GOT3 (cell line): ENCODE data around the gene SIDT2.

Experiments used
- DNase-seq: peaks from one replicate; lab custom pipeline; 2025; ENCODE audit warnings: mixed read lengths; lab: John Stamatoyannopoulos, UW

SIDT2 gene

DNA sequence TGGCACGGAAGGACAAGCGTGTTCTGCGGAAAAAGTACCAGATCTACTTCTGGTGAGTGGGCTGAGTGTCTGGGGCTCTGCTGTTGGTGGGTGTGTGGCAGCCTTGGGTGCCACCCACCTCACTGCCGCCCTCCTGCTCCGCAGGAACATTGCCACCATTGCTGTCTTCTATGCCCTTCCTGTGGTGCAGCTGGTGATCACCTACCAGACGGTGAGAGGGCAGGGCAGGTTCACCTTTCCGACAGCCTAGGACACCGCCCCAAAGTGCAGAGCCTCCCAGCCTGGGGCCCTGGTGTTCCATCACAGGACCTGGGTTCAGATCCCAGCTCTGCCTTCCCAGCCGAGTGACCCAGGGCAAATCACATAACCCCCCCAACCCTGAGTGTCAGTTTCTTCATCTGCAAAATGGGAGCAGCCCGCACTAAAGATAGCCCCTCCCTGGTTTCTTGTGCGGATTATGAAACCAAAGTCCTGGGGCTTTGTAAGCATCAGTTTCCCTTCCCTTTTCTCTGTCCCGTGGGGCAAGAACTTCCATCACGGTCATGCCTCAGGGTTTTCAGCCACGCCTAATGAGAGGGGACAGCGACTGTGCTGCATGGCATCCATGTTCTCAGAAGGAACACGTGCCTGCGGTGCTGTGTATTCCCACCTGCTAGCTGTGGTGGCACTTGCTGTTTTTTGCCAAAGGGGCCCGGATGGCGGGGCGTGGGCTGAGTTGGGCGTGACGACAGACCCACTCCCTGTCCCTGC lies 10.8 kb downstream of the SIDT2 start:
- no peak for DNase-seq

DNA sequence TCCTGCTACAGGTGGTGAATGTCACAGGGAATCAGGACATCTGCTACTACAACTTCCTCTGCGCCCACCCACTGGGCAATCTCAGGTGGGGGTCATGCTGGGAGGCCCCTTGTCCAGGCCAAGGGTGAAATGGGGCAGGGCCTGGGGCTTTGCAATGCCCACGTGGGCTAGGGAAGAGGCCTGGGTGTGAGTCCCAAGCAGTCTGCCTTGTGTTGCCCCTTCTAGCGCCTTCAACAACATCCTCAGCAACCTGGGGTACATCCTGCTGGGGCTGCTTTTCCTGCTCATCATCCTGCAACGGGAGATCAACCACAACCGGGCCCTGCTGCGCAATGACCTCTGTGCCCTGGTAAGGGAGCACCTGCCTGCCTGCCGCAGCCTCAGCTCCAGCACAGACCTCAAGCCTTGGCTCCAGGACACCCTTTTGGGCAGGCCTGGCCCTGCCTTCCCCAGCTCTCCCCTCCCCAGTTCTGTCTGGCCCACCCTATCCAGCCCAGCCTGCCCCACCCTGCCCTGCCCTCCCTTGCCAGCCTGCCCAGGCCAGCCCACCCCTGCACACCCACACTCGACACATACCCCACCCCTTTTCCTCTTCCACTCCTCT lies 11.5 kb downstream of the SIDT2 start:
- no peak for DNase-seq

DNA sequence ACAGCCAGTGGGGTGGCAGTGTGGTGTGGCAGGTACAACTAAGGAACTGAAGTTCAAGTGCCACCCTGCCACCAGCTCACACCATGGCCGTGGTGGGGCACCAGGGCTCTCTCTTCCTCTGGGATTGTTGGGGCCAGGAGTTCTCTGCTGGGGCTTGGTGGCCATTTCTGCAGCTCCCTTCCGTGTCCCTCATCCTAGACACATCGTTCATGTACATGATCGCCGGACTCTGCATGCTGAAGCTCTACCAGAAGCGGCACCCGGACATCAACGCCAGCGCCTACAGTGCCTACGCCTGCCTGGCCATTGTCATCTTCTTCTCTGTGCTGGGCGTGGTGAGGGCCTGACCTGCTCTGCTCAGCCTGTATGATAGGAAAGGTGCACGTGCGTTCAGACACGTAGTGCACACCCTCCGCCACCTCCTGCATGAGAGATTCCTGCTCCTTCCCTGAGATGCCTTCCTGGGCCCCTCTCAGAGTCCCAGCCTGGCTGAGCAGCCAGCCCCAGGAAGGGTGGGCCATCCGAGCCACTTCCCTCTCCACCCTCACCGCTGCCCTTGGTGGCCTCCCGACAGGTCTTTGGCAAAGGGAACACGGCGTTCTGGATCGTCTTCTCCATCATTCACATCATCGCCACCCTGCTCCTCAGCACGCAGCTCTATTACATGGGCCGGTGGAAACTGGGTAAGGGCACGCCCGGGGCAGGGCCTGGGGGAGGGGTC lies 13.3 kb downstream of the SIDT2 start:
- DNase-seq, result no peak

DNA sequence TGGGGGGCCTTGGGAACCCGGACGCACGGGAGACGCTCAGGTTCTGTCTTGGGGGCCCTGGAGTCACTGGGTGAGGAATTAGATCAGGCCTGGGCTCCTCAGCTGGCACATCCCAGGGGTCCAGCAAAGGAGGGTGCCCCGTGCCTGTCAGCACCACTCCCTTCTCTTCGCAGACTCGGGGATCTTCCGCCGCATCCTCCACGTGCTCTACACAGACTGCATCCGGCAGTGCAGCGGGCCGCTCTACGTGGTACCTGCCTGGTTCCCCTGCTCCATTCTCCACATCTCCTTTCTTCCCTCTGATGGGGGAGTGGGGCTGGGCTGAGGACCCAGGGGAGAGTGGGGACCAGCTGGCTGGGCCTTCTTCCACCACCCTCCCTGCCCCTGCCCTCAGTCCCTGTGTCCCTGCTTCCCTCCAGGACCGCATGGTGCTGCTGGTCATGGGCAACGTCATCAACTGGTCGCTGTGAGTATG lies 13.9 kb downstream of the SIDT2 start:
- no peak for DNase-seq

DNA sequence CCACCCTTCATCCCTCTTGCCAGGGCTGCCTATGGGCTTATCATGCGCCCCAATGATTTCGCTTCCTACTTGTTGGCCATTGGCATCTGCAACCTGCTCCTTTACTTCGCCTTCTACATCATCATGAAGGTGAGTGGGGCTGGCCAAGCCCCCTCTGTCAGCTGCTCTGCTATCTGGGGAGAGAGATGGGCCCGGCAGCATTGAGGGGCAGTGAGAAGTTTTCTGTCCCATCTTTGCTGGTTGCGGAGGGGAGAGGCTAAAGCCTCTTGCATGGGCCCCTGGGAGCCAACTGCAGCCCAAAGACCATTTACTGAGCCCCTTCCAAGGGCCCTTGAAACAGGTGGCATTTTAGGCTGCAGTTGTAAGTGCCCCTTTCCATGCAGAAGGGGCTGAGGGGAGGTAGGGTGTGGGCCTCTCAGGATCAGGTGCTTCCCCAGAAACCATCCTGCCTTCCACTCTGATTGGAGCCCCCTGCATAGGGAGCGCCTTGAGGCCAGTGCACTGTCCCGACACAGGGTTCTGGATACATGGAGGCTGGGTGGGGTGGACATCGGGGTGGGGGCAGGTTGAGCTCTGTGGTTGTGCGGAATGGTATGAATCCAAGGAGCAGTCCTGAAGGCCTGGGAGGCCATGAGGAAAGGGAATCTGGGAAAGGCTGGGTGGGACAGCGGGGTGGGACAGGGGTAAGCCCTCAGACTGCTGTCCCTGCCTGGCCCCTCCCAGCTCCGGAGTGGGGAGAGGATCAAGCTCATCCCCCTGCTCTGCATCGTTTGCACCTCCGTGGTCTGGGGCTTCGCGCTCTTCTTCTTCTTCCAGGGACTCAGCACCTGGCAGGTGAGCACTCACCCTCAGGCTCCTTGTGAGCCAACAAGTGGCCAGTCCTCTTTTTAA lies 14.8 kb downstream of the SIDT2 start:
- no peak for DNase-seq

DNA sequence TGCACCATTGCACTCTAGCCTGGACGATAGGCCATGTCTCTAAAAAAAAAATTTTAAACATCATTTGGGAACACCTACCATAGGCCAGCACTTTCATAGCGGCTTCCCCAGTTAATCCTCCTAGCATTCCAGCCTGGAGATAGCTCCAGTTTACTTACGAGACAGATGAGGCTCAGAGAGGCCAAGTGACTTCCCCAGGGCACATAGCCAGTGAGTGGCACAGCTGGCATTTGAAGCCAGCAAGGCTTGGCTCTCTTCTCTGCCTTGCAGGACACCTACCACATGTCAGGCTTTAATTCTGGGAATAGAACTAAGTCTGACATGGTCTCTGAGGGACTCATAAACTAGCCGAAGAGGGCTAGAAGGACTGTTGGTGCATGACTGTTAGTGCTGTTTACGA lies 15.7 kb downstream of the SIDT2 start:
- no peak for DNase-seq

DNA sequence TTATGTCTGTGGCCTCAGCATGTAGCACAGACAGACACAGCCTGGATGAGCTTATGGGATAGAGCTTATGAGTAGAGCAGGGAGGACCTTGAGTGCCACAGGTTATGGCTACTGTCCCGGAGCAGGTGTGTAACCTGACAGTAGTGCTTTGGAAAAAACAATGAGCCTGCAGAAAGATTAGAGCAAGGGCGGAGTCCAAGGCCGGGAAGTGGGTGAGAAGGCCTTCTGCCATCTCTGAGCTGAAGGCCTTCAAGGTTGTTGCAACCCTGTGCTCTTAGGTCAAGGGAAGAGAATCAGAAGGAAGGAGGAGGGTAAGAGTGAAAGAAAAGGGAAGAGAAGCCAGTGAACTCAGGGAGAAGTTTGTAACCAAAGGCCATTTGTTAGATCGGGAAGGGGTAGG lies 16.7 kb downstream of the SIDT2 start:
- no peak for DNase-seq

DNA sequence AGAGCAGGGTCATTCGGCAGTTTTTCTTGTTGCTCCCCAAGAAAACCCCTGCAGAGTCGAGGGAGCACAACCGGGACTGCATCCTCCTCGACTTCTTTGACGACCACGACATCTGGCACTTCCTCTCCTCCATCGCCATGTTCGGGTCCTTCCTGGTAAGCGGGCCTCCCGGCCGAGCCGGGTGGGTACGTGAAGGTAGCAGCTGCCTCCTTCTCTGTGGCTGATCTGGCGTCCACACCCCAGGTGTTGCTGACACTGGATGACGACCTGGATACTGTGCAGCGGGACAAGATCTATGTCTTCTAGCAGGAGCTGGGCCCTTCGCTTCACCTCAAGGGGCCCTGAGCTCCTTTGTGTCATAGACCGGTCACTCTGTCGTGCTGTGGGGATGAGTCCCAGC lies 17.2 kb downstream of the SIDT2 start:
- no peak for DNase-seq

DNA sequence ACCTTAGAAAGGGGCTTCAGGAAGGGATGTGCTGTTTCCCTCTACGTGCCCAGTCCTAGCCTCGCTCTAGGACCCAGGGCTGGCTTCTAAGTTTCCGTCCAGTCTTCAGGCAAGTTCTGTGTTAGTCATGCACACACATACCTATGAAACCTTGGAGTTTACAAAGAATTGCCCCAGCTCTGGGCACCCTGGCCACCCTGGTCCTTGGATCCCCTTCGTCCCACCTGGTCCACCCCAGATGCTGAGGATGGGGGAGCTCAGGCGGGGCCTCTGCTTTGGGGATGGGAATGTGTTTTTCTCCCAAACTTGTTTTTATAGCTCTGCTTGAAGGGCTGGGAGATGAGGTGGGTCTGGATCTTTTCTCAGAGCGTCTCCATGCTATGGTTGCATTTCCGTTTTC lies 18.5 kb downstream of the SIDT2 start:
- DNase-seq, result no peak

DNA sequence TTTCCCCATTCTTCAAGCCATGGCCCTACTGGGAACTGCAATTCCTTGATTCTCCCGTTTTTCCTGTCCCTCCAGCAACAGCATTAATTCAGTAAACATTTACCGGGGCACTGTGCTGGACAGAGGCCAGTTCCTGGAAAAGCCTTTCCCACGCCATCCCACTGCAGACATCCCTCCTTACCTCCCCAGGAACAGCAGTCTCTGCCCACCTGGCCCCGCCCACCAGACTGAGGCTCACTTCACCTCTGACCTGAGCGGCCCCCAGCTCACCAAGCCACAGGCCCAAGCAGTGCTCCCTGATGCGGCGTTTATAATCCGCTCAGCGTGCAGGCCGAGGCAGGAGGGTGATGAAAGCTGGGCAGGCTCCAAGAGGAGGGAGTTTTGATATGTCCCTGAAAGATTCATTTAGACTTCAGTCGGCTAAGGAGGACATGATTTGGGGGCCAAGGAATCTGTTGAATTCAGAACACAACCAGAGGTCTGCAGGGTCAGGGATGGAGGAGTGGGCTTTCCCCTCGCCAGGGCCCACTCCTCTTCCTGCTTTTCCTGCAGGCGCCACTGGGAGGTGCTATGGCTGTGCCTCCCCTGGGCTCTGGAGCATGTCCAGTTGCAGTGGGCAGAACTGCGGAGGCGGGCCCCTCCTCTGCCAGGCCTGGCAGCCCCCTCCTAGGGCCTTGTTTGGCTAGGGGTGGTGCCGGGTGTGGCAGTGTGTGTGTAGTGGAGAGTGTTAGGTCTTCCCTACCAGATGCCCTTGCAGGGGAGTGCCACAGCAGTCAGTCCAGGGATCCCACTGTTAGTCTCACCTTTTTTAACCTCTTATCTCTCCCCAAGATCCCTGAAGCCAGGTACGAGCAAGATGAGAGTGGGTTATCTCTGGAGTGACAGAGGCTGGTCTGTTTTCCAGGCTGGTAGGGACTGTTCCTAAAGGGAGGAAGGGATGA lies 19.2 kb downstream of the SIDT2 start:
- no peak for DNase-seq

DNA sequence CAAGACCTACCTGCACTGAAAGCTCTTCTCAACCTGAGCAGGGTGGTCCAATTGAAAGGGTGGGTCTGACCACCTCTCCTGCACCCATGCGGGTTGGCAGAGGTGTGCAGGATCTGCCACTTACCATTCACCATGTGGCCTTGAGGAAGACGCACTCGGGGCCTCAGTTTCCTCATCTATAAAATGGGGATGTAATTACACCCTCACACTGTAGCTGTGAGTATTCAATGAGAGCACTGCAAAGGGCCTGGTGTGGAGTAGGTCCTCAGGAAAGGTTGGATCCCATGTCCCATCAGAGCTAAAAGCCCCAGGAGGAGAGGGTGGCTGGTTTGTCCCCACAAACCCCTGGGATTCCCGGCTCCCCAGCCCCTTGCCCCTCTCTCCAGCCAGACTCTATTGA lies 20.1 kb downstream of the SIDT2 start:
- DNase-seq, result no peak

DNA sequence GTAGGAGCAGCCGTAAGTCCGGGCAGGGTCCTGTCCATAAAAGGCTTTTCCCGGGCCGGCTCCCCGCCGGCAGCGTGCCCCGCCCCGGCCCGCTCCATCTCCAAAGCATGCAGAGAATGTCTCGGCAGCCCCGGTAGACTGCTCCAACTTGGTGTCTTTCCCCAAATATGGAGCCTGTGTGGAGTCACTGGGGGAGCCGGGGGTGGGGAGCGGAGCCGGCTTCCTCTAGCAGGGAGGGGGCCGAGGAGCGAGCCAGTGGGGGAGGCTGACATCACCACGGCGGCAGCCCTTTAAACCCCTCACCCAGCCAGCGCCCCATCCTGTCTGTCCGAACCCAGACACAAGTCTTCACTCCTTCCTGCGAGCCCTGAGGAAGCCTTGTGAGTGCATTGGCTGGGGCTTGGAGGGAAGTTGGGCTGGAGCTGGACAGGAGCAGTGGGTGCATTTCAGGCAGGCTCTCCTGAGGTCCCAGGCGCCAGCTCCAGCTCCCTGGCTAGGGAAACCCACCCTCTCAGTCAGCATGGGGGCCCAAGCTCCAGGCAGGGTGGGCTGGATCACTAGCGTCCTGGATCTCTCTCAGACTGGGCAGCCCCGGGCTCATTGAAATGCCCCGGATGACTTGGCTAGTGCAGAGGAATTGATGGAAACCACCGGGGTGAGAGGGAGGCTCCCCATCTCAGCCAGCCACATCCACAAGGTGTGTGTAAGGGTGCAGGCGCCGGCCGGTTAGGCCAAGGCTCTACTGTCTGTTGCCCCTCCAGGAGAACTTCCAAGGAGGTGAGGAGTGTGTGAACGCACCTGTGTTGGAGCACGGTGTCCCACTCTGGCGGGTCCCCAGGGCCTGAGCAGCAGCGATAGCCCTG lies 20.7 kb downstream of the SIDT2 start, which contains the start of gene TAGLN:
Gene TAGLN (plus strand): TSS at position 318 of the 863 bp plus-strand sequence. CDS start 3,644 bp downstream, outside the sequence.
- no peak for DNase-seq

DNA sequence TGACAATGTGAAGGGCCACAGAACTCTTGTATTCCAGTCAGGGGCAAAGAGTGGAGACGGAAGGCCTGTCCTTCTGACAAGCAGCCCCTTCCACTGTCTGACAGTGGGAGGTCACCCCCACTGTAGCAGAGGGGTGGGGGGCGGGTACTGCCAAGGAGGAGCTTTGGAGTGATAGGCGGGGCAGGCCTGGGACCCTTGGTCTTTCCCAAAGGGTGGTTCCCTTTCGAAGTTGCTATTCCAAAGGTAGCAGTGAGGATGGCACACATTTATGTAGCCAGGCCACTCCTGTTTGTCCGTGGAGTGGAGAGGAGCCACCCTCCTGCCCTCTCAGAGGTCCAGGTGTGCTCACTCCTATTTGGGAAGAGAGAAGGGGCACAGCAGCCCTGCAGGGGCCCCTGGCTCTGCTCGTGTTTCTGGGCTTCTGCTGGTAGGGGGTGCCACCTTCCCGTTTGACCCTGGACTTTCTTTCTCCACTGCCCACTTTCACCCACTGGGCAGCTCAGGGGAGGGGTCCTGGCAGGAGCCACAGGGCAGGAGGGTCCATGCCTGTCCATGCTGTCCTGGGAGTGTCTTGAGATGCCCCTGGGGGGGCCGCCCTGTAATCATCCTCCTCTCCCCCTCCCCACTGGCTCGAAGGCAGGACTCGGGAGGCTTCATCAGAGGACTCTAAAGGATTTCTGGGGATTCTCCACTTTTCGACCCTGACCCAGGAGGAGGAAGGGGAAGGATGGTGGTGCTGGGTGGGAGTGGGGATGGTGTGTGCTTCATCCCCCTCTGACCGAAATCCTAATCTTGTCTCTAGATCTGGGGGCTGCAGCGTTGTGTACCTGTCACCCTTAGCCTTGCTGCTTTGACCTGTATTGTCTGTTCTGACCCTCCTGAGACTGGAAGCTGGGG lies 21.6 kb downstream of the SIDT2 start:
- DNase-seq, result no peak

DNA sequence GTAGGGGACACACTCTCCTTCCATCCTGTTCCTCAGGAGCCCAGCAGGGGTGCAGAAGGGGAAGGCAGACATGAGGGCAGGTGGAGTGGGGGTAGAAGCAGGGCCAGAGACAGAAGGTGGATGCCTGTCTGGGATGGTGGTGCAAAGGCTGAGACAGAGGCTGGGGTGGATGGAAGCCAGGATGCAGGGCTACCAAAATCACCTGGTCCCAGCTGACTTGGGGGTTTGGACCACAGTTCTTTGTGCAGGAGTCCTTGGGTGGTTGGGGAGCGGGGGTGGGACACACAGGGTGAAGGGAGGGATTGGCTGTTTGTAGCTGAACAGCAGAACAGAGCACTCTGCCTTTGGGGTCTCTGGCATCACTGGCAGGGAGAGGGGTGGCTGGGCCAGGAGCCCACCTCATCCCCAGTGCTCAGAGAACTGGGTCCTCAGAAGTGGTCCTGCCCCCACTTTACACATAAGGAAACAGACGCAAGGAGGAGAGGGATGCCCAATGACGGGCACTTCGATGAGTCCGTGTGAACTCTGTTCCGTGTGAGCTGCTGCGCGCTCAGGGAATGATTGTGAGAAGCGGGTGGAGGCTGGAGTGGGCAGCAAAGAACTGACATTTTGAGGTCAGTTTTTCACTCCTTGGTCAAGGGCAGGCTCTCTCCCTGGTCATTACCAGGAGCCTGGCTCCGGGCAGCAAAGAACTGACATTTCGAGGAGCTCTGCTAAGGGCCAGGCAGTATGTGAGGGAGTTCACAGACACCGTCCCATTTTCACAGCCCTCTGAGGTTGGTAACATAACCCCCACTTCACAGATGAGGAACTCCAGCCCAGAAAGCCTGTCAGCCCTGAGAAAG lies 22.5 kb downstream of the SIDT2 start:
- DNase-seq, result no peak

DNA sequence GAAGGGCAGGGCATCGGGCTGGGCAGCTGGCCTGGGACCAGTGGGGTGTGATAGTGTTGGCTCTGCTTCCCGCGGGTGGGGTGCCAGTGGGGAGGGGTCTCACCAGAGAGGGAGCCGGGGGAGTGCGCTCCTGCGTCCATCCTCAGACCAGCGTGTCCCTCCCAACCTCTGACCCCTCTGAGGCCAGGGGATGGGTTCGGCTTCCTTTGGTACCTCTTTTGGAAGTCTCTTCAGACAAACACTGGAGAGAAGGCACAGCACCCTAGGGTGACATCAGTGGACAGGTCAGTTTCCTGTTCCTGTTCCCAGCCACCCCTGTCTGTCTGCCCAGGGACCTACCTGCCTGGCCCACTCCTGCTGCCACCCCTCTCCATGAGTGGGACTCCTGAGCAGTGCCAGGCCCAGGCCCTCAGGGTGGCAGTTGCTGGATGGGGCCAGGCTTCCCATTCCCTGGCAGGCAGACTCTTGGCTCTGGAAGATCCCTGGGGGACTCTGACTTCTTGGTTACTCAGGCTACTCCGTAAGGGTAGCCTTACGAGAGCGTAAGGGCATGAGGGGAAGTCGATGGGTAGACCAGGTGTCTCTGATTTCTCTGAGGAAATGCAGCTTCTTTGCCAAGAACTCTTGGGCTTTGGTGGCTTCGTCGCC lies 23.2 kb downstream of the SIDT2 start:
- DNase-seq, result no peak

DNA sequence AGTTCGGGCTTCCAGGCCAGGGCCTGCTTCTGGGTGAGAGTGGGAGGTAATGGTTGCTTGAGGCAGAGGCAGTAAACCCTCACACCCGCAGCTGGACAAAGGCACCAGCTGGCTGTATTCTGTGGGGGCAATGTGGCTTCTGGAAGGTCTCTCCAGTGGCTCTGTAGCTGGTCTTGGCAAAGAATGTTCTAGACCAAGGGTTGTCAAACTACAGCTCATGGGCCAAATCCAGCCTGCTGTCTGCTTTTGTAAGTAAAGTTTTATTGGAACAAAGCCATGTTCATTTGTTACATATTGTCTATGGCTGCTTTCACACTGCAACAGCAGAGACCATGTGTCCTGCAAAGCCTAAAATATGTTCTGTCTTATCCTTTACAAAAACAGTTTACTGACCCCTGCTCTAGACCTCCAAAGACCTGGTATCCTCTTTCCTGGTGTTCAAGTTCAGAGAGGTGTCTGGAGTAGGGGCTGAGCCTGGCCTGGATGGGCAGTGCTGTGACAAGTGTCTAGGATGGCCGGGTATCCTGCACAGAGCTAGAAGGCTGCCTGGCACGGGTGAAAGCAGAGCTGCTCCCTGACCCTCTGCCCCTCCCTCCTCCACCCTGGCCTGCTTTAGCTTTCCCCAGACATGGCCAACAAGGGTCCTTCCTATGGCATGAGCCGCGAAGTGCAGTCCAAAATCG lies 24.0 kb downstream of the SIDT2 start:
- DNase-seq, result no peak

DNA sequence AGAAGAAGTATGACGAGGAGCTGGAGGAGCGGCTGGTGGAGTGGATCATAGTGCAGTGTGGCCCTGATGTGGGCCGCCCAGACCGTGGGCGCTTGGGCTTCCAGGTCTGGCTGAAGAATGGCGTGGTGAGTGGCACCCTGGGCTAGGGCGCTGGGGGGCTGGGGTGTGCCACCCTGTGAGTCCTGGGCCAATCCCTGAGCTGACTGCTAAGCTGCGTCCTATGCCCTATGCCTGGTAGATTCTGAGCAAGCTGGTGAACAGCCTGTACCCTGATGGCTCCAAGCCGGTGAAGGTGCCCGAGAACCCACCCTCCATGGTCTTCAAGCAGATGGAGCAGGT lies 24.5 kb downstream of the SIDT2 start:
- DNase-seq, result no peak
